Measurements from ENCODE around the gene HECW1.

HECW1 gene

DNA sequence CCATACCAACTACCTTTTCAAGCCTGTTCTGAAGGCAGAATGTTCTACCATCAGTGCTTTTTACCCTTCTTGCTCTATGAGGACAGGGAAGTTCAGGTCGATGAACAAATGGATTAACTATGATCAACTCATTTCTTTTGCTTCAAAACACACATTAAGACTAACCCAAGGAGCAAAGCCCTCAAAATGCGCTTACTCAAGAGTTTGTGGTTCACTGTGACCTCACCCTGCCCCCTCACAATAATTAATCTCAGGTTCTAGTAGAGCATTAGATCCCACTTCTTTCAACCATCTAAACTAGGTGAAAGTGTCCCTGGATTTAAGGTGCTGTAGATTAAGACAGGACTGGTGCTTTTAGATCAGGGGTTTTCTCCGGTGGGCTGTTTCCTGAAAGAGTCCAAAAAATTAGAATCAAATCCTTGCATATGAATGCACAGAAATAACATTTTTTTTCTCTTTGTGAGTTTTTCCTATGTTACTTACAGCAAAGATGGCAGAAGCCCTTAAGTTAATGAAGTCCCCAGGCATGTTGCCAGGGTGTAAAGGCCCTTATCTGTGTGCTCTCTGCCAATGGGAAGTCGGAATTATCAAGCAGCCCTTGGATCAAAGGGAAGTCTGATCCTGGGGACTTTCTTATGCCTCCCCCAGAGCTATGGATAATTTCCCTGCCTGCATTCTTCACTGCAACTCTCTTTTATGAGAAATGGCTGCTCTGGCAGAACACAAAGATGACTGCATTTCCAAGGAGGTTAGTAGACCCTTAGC is 264.9 kb downstream of the HECW1 start:
- no peak overlapping the region for H3K4me3 ChIP-seq (ENCODE audit: control insufficient read depth, low read depth, low read length)
- peak; percentile 33 for DNase-seq (ENCODE audit: low read depth)
- TF ChIP-seq, protein P1, sequence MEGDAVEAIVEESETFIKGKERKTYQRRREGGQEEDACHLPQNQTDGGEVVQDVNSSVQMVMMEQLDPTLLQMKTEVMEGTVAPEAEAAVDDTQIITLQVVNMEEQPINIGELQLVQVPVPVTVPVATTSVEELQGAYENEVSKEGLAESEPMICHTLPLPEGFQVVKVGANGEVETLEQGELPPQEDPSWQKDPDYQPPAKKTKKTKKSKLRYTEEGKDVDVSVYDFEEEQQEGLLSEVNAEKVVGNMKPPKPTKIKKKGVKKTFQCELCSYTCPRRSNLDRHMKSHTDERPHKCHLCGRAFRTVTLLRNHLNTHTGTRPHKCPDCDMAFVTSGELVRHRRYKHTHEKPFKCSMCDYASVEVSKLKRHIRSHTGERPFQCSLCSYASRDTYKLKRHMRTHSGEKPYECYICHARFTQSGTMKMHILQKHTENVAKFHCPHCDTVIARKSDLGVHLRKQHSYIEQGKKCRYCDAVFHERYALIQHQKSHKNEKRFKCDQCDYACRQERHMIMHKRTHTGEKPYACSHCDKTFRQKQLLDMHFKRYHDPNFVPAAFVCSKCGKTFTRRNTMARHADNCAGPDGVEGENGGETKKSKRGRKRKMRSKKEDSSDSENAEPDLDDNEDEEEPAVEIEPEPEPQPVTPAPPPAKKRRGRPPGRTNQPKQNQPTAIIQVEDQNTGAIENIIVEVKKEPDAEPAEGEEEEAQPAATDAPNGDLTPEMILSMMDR (conservative IDR thresholded peaks at IDR 0.05; ENCODE audit: control insufficient read depth, insufficient read depth, low read depth, low read length) = no peak

DNA sequence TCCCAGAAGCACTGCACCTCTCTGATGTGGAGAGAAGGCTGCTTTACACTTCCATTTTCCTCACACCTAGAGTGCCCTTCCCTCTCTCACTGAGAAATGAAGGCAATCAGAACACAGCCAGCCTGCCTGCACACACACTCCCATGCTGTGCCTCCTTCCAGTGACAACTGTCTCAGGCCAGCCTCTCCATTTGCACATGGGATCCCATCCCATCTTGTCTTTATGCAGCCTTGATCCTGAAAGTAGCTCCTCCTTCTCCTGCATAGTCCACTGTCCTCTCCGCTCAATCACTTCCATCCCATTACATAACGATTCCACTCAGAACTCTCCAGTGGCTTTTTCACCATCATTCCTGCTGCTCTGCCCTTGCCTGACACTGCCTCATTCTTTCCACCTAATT is 266.8 kb downstream of the HECW1 start:
- TF ChIP-seq, protein P1 (conservative IDR thresholded peaks at IDR 0.05; ENCODE audit: control insufficient read depth, insufficient read depth, low read depth, low read length) = no peak
- no peak overlapping the region for H3K4me3 ChIP-seq (ENCODE audit: control insufficient read depth, low read depth, low read length)
- no peak for DNase-seq (ENCODE audit: low read depth)

DNA sequence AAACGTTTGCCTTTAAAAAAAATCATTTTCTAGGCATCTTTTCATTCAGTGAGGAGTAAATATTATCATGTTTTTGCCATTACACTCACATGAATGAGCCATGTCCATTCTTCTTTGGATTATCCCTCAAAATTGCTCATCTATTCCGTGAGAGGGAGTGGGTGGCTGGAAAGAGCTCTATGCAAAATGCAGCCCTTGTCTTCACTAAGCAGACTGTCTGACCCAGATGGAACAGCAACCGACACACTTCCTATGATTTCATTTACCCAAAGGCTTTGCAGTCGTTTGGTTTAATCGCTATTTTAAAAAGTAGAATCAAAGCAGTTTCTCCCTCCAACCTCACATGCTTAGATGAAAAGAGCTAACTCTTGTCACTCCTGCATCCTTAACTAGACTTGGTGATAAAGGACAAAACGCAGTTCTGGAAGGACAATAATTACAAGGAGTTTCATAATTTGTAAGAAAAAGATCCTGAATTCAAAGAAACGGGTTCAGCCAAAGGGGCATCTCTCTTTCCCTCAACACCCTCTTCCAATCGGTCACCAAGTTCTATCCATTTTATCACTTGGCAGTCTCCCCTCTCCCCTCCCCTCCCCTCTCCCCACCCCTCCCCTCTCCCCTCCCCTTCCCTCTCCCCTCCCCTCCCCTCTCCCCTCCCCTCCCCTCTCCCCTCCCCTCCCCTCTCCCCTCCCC is 272.3 kb downstream of the HECW1 start:
- TF ChIP-seq, protein P1 (conservative IDR thresholded peaks at IDR 0.05; ENCODE audit: control insufficient read depth, insufficient read depth, low read depth, low read length) = no peak
- no peak for DNase-seq (ENCODE audit: low read depth)
- no peak overlapping the region for H3K4me3 ChIP-seq (ENCODE audit: control insufficient read depth, low read depth, low read length)

DNA sequence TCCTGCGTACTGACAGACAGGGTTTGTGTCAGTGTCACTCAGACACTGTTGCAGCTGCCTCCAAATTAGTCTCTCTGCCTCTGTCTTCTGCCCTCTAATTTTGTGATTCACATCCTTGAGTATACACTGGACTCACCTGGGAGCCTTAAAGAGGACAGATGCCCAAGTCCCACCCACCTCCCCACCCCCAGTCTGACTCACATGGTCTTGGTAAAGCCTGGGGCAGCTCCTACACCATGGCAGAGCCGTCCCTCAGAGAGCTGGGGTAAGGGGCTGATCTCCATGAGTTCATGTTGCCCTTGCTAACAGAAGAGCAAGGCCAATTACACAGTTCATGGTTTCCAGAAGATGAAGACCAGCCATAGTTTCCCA is 272.8 kb downstream of the HECW1 start:
- no peak for DNase-seq (ENCODE audit: low read depth)
- H3K4me3 ChIP-seq (ENCODE audit: control insufficient read depth, low read depth, low read length) = no peak overlapping the region
- TF ChIP-seq, protein P1 (conservative IDR thresholded peaks at IDR 0.05; ENCODE audit: control insufficient read depth, insufficient read depth, low read depth, low read length) = no peak

DNA sequence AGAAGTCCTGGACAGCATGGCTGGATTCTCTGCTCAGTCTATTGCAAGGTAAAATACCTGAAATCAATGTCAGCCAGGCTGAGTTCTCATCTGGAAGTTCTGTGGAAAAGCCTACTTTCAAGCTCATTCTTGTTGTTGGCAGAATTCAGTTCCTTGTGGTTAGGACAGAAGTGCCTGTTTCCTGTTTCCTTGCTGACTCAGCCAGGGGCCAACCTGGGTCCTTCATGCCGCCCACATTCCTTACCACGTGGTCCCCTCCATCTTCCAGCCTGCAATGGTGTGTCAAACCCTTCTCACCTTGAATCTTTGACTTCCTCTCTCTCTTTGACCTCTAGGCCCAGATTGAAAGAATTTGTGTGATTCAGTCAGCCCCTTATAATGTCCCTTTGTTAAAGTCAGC is 273.4 kb downstream of the HECW1 start:
- TF ChIP-seq, protein P1 (conservative IDR thresholded peaks at IDR 0.05; ENCODE audit: control insufficient read depth, insufficient read depth, low read depth, low read length) = no peak
- peak; percentile 33 for DNase-seq (ENCODE audit: low read depth)
- no peak overlapping the region for H3K4me3 ChIP-seq (ENCODE audit: control insufficient read depth, low read depth, low read length)

DNA sequence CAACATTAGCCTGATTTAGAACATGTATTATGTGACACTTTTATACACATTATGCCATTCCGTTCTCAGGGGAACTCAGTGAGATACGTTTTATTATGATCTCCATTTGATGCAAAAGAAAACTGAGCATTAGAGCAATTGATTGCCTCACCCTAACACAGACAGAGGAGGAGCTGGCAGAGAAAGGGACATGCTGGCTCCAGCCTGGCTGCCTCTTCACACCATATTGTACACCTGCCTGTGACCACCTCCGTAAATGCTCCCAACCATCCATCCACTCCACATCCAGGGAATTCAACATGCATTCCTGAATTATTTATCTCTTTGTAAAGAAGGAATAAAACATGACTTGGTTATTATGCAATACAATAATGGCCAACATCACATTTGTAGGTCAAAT is 275.5 kb downstream of the HECW1 start:
- no peak for DNase-seq (ENCODE audit: low read depth)
- TF ChIP-seq, protein P1 (conservative IDR thresholded peaks at IDR 0.05; ENCODE audit: control insufficient read depth, insufficient read depth, low read depth, low read length) = no peak
- no peak overlapping the region for H3K4me3 ChIP-seq (ENCODE audit: control insufficient read depth, low read depth, low read length)

Measured in fibroblast of mammary gland (primary cell).